ENCODE results near the gene VPS8. TPM values are rescaled to one million over a fixed set of nuclear protein-coding genes. Genes with fewer than 3 reads are reported as not detected.

Gene VPS8
- total and polyA plus RNA-seq, 4 donors: 4.2 to 34.9 (median 22.9) TPM

DNA sequence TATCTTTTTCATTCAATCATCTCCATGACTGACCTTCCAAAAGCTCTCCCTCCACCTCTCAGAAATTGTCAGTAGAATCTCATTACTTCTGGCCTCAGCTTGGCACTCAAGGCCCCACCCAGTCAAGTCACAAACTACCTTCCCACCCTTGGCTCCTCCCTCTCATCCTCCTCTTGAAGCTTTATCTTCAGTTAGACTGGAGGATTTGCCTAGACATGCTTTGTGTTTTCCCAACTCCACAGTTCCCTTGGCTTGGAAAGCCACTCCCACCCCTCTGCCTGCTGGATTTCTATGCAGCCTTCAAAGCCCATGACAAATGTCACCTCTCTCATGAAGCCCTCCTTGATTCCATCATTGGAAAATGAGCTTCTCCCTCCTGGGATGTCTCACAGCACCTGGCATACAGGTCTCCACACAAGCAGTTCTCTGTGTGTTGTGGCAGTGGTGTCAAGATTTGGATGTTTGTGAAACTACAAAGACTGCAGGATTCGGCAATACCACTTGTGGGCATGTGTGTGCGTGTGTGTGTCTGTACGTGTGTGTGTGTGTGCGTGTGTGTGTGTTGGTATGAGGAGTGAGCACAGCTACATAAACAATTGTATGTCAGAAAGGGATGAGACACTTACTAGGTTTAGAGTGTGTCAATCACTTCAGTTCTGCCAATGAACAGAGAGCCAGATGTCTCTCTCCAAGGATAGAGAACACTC, 45.3 kb upstream of the VPS8 start:
- no peak for DNase-seq (ENCODE audit: low spot score)
- H3K9me3 ChIP-seq (ENCODE audit: control insufficient read depth in 4 of 4, low read length in 3 of 4): no peaks in the 10 kb centered on the region
- no peak overlapping the region for H3K9ac ChIP-seq (ENCODE audit: low read depth in 1 of 2, low read length in 2 of 2)
- peaks cover 0 to 2% (median 0%) of the 10 kb centered on the region in 4 donors for H3K27me3 ChIP-seq (ENCODE audit: control insufficient read depth in 4 of 4, insufficient read depth in 4 of 4, low read length in 3 of 4)
- H3K4me3 ChIP-seq (ENCODE audit: low read depth in 1 of 3, low read length in 3 of 3): no peak overlapping the region
- no peak for TF ChIP-seq JUND (IDR thresholded peaks at IDR 0.05)
- TF ChIP-seq GABPA (IDR thresholded peaks at IDR 0.05 in 1 of 2, conservative IDR thresholded peaks at IDR 0.05 in 1 of 2): no peak
- TF ChIP-seq SP1 (IDR thresholded peaks at IDR 0.05): no peak
- TF ChIP-seq, protein P1, sequence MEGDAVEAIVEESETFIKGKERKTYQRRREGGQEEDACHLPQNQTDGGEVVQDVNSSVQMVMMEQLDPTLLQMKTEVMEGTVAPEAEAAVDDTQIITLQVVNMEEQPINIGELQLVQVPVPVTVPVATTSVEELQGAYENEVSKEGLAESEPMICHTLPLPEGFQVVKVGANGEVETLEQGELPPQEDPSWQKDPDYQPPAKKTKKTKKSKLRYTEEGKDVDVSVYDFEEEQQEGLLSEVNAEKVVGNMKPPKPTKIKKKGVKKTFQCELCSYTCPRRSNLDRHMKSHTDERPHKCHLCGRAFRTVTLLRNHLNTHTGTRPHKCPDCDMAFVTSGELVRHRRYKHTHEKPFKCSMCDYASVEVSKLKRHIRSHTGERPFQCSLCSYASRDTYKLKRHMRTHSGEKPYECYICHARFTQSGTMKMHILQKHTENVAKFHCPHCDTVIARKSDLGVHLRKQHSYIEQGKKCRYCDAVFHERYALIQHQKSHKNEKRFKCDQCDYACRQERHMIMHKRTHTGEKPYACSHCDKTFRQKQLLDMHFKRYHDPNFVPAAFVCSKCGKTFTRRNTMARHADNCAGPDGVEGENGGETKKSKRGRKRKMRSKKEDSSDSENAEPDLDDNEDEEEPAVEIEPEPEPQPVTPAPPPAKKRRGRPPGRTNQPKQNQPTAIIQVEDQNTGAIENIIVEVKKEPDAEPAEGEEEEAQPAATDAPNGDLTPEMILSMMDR (IDR thresholded peaks at IDR 0.05; ENCODE audit: low read depth, low read length, missing input control): no peak
- TF ChIP-seq, protein P2, sequence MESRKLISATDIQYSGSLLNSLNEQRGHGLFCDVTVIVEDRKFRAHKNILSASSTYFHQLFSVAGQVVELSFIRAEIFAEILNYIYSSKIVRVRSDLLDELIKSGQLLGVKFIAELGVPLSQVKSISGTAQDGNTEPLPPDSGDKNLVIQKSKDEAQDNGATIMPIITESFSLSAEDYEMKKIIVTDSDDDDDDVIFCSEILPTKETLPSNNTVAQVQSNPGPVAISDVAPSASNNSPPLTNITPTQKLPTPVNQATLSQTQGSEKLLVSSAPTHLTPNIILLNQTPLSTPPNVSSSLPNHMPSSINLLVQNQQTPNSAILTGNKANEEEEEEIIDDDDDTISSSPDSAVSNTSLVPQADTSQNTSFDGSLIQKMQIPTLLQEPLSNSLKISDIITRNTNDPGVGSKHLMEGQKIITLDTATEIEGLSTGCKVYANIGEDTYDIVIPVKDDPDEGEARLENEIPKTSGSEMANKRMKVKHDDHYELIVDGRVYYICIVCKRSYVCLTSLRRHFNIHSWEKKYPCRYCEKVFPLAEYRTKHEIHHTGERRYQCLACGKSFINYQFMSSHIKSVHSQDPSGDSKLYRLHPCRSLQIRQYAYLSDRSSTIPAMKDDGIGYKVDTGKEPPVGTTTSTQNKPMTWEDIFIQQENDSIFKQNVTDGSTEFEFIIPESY (IDR thresholded peaks at IDR 0.05): no peak
- no peak for TF ChIP-seq HNF4A (conservative IDR thresholded peaks at IDR 0.05)
- TF ChIP-seq HNF4G (IDR thresholded peaks at IDR 0.05): no peak
- TF ChIP-seq, protein P3, sequence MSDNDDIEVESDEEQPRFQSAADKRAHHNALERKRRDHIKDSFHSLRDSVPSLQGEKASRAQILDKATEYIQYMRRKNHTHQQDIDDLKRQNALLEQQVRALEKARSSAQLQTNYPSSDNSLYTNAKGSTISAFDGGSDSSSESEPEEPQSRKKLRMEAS (IDR thresholded peaks at IDR 0.05): no peak
- TF ChIP-seq EGR1 (IDR thresholded peaks at IDR 0.05; ENCODE audit: low read depth in 2 of 2): no peak
- TF ChIP-seq, protein P4, sequence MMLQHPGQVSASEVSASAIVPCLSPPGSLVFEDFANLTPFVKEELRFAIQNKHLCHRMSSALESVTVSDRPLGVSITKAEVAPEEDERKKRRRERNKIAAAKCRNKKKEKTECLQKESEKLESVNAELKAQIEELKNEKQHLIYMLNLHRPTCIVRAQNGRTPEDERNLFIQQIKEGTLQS (IDR thresholded peaks at IDR 0.05): no peak
- TF ChIP-seq NR2F2 (IDR thresholded peaks at IDR 0.05): no peak
- no peak for TF ChIP-seq RXRA (IDR thresholded peaks at IDR 0.05)
- TF ChIP-seq FOXA1 (IDR thresholded peaks at IDR 0.05): no peak
- TF ChIP-seq TAF1 (conservative IDR thresholded peaks at IDR 0.05): no peak
- no peak overlapping the region for H3K27ac ChIP-seq (ENCODE audit: low read depth in 1 of 2, low read length in 2 of 2)
- 80% methylated on average over 4 of the region's 4 CpGs for WGBS
- H3K36me3 ChIP-seq (ENCODE audit: control insufficient read depth in 4 of 4, insufficient read depth in 3 of 4, low read depth in 1 of 4, low read length in 3 of 4): no peaks in the 10 kb centered on the region
- no peaks in the 10 kb centered on the region for H3K4me1 ChIP-seq (ENCODE audit: control insufficient read depth in 4 of 4, insufficient read depth in 4 of 4, low read length in 3 of 4)

DNA sequence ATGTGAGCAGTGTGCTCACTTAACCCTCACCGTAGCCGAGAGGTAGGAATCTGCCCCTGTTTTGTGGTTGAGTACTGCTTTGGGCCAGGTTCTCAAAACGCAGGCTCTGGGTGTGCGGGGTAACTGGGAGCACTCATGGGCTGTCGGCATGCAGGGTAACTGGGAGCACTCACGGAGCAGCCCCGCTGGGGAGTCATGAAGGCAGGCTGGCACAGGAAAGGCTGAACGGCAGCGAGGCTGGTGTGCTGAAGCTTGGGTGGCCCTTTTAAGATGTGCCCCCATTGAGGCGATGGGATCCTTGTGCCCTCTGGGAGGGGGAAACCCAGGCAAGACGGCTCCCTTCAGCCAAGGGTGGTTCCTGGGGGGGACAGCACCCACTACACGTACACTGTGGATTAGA, 44.6 kb upstream of the VPS8 start:
- Histone ChIP-seq H3K4me1 (ENCODE audit: control insufficient read depth in 4 of 4, insufficient read depth in 4 of 4, low read length in 3 of 4) (no peaks in the 10 kb centered on the region), H3K9me3 (ENCODE audit: control insufficient read depth in 4 of 4, low read length in 3 of 4) (no peaks in the 10 kb centered on the region), H3K9ac (ENCODE audit: low read depth in 1 of 2, low read length in 2 of 2) (no peak overlapping the region), H3K36me3 (ENCODE audit: control insufficient read depth in 4 of 4, insufficient read depth in 3 of 4, low read depth in 1 of 4, low read length in 3 of 4) (no peaks in the 10 kb centered on the region), H3K27me3 (ENCODE audit: control insufficient read depth in 4 of 4, insufficient read depth in 4 of 4, low read length in 3 of 4) (peaks cover 0 to 2% (median under 1%) of the 10 kb centered on the region in 4 donors), H3K27ac (ENCODE audit: low read depth in 1 of 2, low read length in 2 of 2) (no peak overlapping the region), H3K4me3 (ENCODE audit: low read depth in 1 of 3, low read length in 3 of 3) (no peak overlapping the region)
- 85% methylated on average over 12 of the region's 12 CpGs for WGBS
- DNase-seq (ENCODE audit: low spot score): no peak
- TF ChIP-seq HNF4G (IDR thresholded peaks at IDR 0.05) (no peak), TAF1 (conservative IDR thresholded peaks at IDR 0.05) (no peak), YY1 (IDR thresholded peaks at IDR 0.05) (no peak), RXRA (IDR thresholded peaks at IDR 0.05) (no peak), JUND (IDR thresholded peaks at IDR 0.05) (no peak), FOXA1 (IDR thresholded peaks at IDR 0.05) (no peak), SP1 (IDR thresholded peaks at IDR 0.05) (no peak), FOXA2 (IDR thresholded peaks at IDR 0.05) (no peak), RAD21 (IDR thresholded peaks at IDR 0.05) (no peak), GABPA (IDR thresholded peaks at IDR 0.05 in 1 of 2, conservative IDR thresholded peaks at IDR 0.05 in 1 of 2) (no peak), HNF4A (conservative IDR thresholded peaks at IDR 0.05) (no peak), EGR1 (IDR thresholded peaks at IDR 0.05; ENCODE audit: low read depth in 2 of 2) (no peak)
- TF ChIP-seq, protein P5, sequence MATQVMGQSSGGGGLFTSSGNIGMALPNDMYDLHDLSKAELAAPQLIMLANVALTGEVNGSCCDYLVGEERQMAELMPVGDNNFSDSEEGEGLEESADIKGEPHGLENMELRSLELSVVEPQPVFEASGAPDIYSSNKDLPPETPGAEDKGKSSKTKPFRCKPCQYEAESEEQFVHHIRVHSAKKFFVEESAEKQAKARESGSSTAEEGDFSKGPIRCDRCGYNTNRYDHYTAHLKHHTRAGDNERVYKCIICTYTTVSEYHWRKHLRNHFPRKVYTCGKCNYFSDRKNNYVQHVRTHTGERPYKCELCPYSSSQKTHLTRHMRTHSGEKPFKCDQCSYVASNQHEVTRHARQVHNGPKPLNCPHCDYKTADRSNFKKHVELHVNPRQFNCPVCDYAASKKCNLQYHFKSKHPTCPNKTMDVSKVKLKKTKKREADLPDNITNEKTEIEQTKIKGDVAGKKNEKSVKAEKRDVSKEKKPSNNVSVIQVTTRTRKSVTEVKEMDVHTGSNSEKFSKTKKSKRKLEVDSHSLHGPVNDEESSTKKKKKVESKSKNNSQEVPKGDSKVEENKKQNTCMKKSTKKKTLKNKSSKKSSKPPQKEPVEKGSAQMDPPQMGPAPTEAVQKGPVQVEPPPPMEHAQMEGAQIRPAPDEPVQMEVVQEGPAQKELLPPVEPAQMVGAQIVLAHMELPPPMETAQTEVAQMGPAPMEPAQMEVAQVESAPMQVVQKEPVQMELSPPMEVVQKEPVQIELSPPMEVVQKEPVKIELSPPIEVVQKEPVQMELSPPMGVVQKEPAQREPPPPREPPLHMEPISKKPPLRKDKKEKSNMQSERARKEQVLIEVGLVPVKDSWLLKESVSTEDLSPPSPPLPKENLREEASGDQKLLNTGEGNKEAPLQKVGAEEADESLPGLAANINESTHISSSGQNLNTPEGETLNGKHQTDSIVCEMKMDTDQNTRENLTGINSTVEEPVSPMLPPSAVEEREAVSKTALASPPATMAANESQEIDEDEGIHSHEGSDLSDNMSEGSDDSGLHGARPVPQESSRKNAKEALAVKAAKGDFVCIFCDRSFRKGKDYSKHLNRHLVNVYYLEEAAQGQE (IDR thresholded peaks at IDR 0.05): no peak
- TF ChIP-seq, protein P2 (IDR thresholded peaks at IDR 0.05): no peak
- TF ChIP-seq, protein P4 (IDR thresholded peaks at IDR 0.05): no peak

Measured in liver (tissue), 9 donors.